GM23248 (cell line): Measurements from ENCODE around the gene PHF11. TPM values are rescaled to one million over a fixed set of nuclear protein-coding genes. Genes with fewer than 3 reads are reported as not detected.
"Not testable (repeated sequence)": the region's sequence is repeated elsewhere in the genome, so short reads cannot be mapped to it uniquely, and the experiment has no call there.

Source experiments
- DNase-seq: peaks from one replicate; pipeline ENCODE4 v3.0.0-alpha.2; 2015
- H2AFZ ChIP-seq: fragments of 200-600 bp; sonication (generic); 2 replicates; pipeline ENCODE4 v1.6.1; 2016; ENCODE audit warnings: antibody characterized with exemption
- H3F3A ChIP-seq: fragments of 200-600 bp; sonication (generic); 2 replicates; pipeline ENCODE4 v1.6.1; 2016; ENCODE audit warnings: mild to moderate bottlenecking, antibody characterized with exemption, mixed run types; ENCODE audit not compliant: insufficient read depth
- H3K27ac ChIP-seq: fragments of 200-600 bp; sonication (generic); 2 replicates; pipeline ENCODE4 v1.5.1; 2016; ENCODE audit warnings: mild to moderate bottlenecking
- H3K27me3 ChIP-seq: fragments of 200-600 bp; sonication (generic); replicated peaks from 2 replicates; pipeline ENCODE4 v1.6.1; 2016; ENCODE audit warnings: mild to moderate bottlenecking; ENCODE audit not compliant: insufficient read depth
- H3K36me3 ChIP-seq: fragments of 200-600 bp; sonication (generic); 2 replicates; pipeline ENCODE4 v1.6.1; 2016; ENCODE audit warnings: low read depth, mild to moderate bottlenecking
- H3K4me1 ChIP-seq: fragments of 200-600 bp; sonication (generic); 2 replicates; pipeline ENCODE4 v1.6.1; 2016; ENCODE audit warnings: mild to moderate bottlenecking; ENCODE audit not compliant: insufficient read depth
- H3K4me2 ChIP-seq: fragments of 200-600 bp; sonication (generic); one replicate; pipeline ENCODE4 v1.6.1; 2016; ENCODE audit warnings: mild to moderate bottlenecking; ENCODE audit not compliant: unreplicated experiment
- H3K4me3 ChIP-seq: fragments of 200-600 bp; sonication (generic); 2 replicates; pipeline ENCODE4 v1.5.1; 2016; ENCODE audit warnings: mild to moderate bottlenecking
- H3K79me2 ChIP-seq: fragments of 200-600 bp; sonication (generic); 2 replicates; pipeline ENCODE4 v1.6.1; 2016; ENCODE audit warnings: mild to moderate bottlenecking; ENCODE audit not compliant: insufficient read depth
- H3K9ac ChIP-seq: fragments of 200-600 bp; sonication (generic); 2 replicates; pipeline ENCODE4 v1.6.1; 2016; ENCODE audit warnings: mild to moderate bottlenecking
- H3K9me2 ChIP-seq: fragments of 200-600 bp; sonication (generic); 2 replicates; pipeline ENCODE4 v1.6.1; 2016; ENCODE audit warnings: mixed run types, mild to moderate bottlenecking, moderate library complexity; ENCODE audit not compliant: insufficient read depth
- H3K9me3 ChIP-seq: fragments of 200-600 bp; sonication (generic); one replicate; pipeline ENCODE4 v1.6.1; 2017; ENCODE audit warnings: low read depth
- H4K20me1 ChIP-seq: fragments of 200-600 bp; sonication (generic); 2 replicates; pipeline ENCODE4 v1.6.0; 2016; ENCODE audit not compliant: insufficient read depth
- EZH2 ChIP-seq: fragments of 200-600 bp; sonication (generic); IDR thresholded peaks from 2 replicates; pipeline ENCODE4 v1.6.1; 2018; ENCODE audit warnings: antibody characterized with exemption, mild to moderate bottlenecking; ENCODE audit not compliant: insufficient read depth, poor library complexity, severe bottlenecking
- EZH2phosphoT487 ChIP-seq: fragments of 200-600 bp; sonication (generic); IDR thresholded peaks from 2 replicates; pipeline ENCODE4 v1.6.1; 2018; ENCODE audit warnings: antibody characterized with exemption, moderate library complexity, mild to moderate bottlenecking, low read depth; ENCODE audit not compliant: insufficient read depth
- WGBS, 2 experiments: methylation state at CpG; one replicate each; pipeline ENCODE4 v1.1.6; 2015 to 2017; ENCODE audit warnings: low lambda C conversion rate in 2 of 2, low coverage in 1 of 2; ENCODE audit errors: missing lambda C conversion rate in 2 of 2; 5-methylcytosine and 5-hydroxymethylcytosine counted together
- in situ Hi-C: fragments of 300-500 bp; cut with MboI; formaldehyde crosslinking; loops from 2 replicates; pipeline ENCODE4 v1.15.0; 2020
- polyA plus RNA-seq: library from polyadenylated mRNA; unstranded; fragments of >200 nt; fragmentation: Nextera tagmentation; extraction: Ambion mirVana; gene quantifications from 2 replicates; pipeline ENCODE4 v1.2.1, GENCODE V29; 2016
- total RNA-seq: library from RNA; depleted of rRNA; stranded (reverse); fragments of >200 nt; shearing (Covaris generic); gene quantifications from 2 replicates; pipeline ENCODE4 v1.2.3, GENCODE V29; 2014

Gene PHF11
- total and polyA plus RNA-seq, 2 experiments from 2014 or later, result 16.9 to 29.3 TPM

- Histone ChIP-seq H3K4me2 (no peak overlapping the region), H2AFZ (no peak overlapping the region), H3K27me3 (no peaks in the 10 kb centered on the region), H3K36me3 (0 out of 2 replicates have a peak, but pooled peaks cover 13% of the 10 kb centered on the region), H4K20me1 (no peaks in the 10 kb centered on the region), H3K4me1 (peaks cover 9% of the 10 kb centered on the region; the same call in 1 of the 2 replicates), H3K4me3 (no peak overlapping the region), H3F3A (peaks cover 9% of the 10 kb centered on the region), H3K9ac (no peak overlapping the region), H3K9me2 (no peaks in the 10 kb centered on the region), H3K79me2 (no peaks in the 10 kb centered on the region), H3K9me3 (no peaks in the 10 kb centered on the region), H3K27ac (no peak overlapping the region)
- DNase-seq, result no peak
- in situ Hi-C loops, result no loop called here
- TF ChIP-seq EZH2, result no peak
- TF ChIP-seq EZH2phosphoT487, result no peak
- WGBS, 2 experiments, result 82 to 86% methylated on average over 5 of the region's 5 CpGs
Measured at GRCh38 chr13:49481788-49482187, 14.0 kb upstream of the PHF11 start.

GRCh38 chr13:49488563-49488962, 7.2 kb upstream of the PHF11 start:
- 100% methylated on average over 2 of the region's 2 CpGs for WGBS, 2 experiments
- no peaks in the 10 kb centered on the region for H4K20me1 ChIP-seq

GRCh38 chr13:49494645-49495044, 1.1 kb upstream of the PHF11 start:
- Histone ChIP-seq H3K4me1 (peaks cover 15% of the 10 kb centered on the region), H3K9ac (peak overlapping the region; percentile 97), H3K9me2 (no peaks in the 10 kb centered on the region), H3K4me3 (peak overlapping the region; percentile 88), H3F3A (peaks cover 67% of the 10 kb centered on the region), H2AFZ (peak overlapping the region; percentile 94), H4K20me1 (no peaks in the 10 kb centered on the region), H3K27me3 (no peaks in the 10 kb centered on the region), H3K9me3 (no peaks in the 10 kb centered on the region), H3K4me2 (peak overlapping the region; percentile 86), H3K79me2 (no peaks in the 10 kb centered on the region), H3K36me3 (no peaks in the 10 kb centered on the region), H3K27ac (peak overlapping the region; percentile 92; the same call in 1 of the 2 replicates)
- TF ChIP-seq EZH2, result no peak
- TF ChIP-seq EZH2phosphoT487, result no peak
- WGBS, 2 experiments, result 64 to 72% methylated on average over 2 of the region's 2 CpGs
- DNase-seq, result no peak
- in situ Hi-C loops, result no loop called here

More at GRCh38 chr13:49488563-49488962, 7.2 kb upstream of the PHF11 start:
- Histone ChIP-seq H3K9me2 (no peaks in the 10 kb centered on the region), H3F3A (peaks cover 10% of the 10 kb centered on the region; the same call in 1 of the 2 replicates), H3K36me3 (peaks cover 16% of the 10 kb centered on the region; the same call in 1 of the 2 replicates), H3K27ac (no peak overlapping the region), H3K27me3 (no peaks in the 10 kb centered on the region), H3K4me1 (no peaks in the 10 kb centered on the region), H3K9me3 (no peaks in the 10 kb centered on the region), H3K4me2 (no peak overlapping the region), H3K79me2 (no peaks in the 10 kb centered on the region), H3K9ac (no peak overlapping the region), H2AFZ (no peak overlapping the region), H3K4me3 (no peak overlapping the region)
- TF ChIP-seq EZH2phosphoT487 (no peak), EZH2 (no peak)
- DNase-seq, result no peak
- in situ Hi-C loops, result no loop called here

- H4K20me1 ChIP-seq, H3K27me3 ChIP-seq, H3K36me3 ChIP-seq, H2AFZ ChIP-seq, H3K9me3 ChIP-seq, H3K4me3 ChIP-seq, in situ Hi-C loops, H3K4me2 ChIP-seq, H3K9me2 ChIP-seq, H3K79me2 ChIP-seq: not testable (repeated sequence)
- peaks cover 23% of the 10 kb centered on the region for H3K4me1 ChIP-seq
- H3K27ac ChIP-seq, result peak overlapping the region; percentile 92
- peak overlapping the region; percentile 97; the same call in 1 of the 2 replicates for H3K9ac ChIP-seq
- 63 to 68% methylated on average over 11 of the region's 11 CpGs for WGBS, 2 experiments
- DNase-seq, result peak; percentile 22
- H3F3A ChIP-seq, result peaks cover 76% of the 10 kb centered on the region
Measured at GRCh38 chr13:49496837-49497236, 1.1 kb downstream of the PHF11 start.

GRCh38 chr13:49497272-49497671, 1.5 kb downstream of the PHF11 start:
- no peaks in the 10 kb centered on the region for H3K9me2 ChIP-seq
- H3K27ac ChIP-seq, result peak overlapping the region; percentile 92
- in situ Hi-C loops, result no loop called here
- peaks cover 76% of the 10 kb centered on the region for H3F3A ChIP-seq
- H2AFZ ChIP-seq, result no peak overlapping the region
- no peak for DNase-seq
- H3K79me2 ChIP-seq, result no peaks in the 10 kb centered on the region
- H3K4me1 ChIP-seq, result peaks cover 23% of the 10 kb centered on the region
- 72% methylated on average over 5 of the region's 5 CpGs for WGBS, 2 experiments
- H3K4me3 ChIP-seq, result no peak overlapping the region
- no peaks in the 10 kb centered on the region for H3K36me3 ChIP-seq
- no peaks in the 10 kb centered on the region for H3K27me3 ChIP-seq
- no peaks in the 10 kb centered on the region for H3K9me3 ChIP-seq
- no peak overlapping the region for H3K4me2 ChIP-seq
- no peak for TF ChIP-seq EZH2phosphoT487
- no peak for TF ChIP-seq EZH2
- H4K20me1 ChIP-seq, result no peaks in the 10 kb centered on the region
- H3K9ac ChIP-seq, result no peak overlapping the region
